ENCODE results near the gene KIDINS220. TPM values are rescaled to one million over a fixed set of nuclear protein-coding genes. Genes with fewer than 3 reads are reported as not detected.

The KIDINS220 gene
- total RNA-seq, 2 donors from 2014 or later = 37.1 to 51.0 TPM

DNA sequence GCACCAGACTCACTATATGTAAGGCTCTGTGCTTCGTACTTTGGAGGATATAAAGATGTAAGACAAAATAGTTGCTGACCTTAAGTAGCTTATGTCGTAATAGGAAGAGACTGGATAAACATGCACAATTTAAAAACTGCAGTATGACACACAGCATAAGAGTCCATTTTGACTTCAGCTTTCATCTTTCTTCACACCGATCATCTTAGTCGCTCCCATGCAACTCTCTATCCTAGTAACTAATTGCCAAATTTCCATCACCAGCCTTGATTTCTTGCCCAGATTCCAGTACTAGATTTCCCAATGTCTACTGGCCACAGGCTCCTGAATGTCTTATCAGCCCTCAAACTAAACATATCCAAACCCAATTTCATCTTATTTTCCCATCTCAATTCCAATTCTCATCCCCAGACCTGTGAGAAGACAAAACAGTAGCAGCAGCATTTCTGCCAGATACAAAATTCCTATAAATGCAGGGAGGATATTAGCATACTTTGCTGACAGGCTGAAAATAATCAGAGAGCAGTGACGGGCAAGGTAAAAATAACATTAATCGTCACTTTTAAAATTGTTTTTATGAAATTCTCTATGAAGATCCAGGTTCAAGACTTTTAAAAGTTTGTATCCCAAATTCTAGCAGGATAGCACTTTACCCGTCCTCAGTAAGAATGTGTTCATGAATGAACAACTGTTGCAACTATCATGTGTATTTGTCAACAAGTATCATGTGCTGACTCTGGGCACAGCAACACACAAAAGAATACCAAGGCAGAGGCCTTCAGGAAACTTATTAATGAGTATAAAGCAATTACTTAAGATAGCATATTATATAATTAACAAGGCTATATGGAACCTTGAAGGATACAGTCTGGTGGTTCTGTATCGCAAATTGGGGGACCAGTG lies 42.2 kb downstream of the KIDINS220 start:
- H3K4me1 ChIP-seq = no peaks in the 10 kb centered on the region
- H3K9me3 ChIP-seq = no peaks in the 10 kb centered on the region
- no peak overlapping the region for H3K9ac ChIP-seq (ENCODE audit: low read depth in 2 of 2, low read length in 2 of 2)
- H3K36me3 ChIP-seq = peaks cover 11% of the 10 kb centered on the region
- DNase-seq = no peak
- TF ChIP-seq, protein P1, sequence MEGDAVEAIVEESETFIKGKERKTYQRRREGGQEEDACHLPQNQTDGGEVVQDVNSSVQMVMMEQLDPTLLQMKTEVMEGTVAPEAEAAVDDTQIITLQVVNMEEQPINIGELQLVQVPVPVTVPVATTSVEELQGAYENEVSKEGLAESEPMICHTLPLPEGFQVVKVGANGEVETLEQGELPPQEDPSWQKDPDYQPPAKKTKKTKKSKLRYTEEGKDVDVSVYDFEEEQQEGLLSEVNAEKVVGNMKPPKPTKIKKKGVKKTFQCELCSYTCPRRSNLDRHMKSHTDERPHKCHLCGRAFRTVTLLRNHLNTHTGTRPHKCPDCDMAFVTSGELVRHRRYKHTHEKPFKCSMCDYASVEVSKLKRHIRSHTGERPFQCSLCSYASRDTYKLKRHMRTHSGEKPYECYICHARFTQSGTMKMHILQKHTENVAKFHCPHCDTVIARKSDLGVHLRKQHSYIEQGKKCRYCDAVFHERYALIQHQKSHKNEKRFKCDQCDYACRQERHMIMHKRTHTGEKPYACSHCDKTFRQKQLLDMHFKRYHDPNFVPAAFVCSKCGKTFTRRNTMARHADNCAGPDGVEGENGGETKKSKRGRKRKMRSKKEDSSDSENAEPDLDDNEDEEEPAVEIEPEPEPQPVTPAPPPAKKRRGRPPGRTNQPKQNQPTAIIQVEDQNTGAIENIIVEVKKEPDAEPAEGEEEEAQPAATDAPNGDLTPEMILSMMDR (IDR thresholded peaks at IDR 0.05) = no peak
- intact Hi-C loops (cut with DNase I) = no loop called here
- H3K27me3 ChIP-seq = no peaks in the 10 kb centered on the region
- no peak overlapping the region for H3K4me3 ChIP-seq
- H3K27ac ChIP-seq = no peak overlapping the region

- peaks cover 4% of the 10 kb centered on the region for H3K36me3 ChIP-seq
Observed at GRCh38 chr2:8790739-8791162, 46.7 kb downstream of the KIDINS220 start.

DNA sequence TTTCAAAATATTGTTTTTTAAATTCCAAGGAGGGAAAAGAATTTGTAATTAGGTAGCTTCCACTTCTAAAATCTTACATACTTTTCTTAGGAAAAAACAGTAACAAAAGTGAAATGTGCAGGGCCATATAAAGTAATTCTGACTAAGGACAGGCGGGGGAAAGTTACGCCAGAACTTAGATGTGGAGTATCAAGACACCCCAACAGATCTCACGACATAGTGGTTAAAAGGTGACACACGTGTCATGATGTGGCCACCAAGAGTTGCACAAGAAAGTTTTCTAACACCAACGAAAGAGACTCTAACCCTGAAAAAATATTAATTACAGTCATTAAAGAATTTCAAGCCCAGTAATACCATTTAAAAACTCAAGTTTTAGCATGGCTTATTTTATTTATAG lies 51.0 kb downstream of the KIDINS220 start:
- TF ChIP-seq, protein P1 (IDR thresholded peaks at IDR 0.05) = no peak
- intact Hi-C loops (cut with DNase I) = no loop called here

More at GRCh38 chr2:8790739-8791162, 46.7 kb downstream of the KIDINS220 start:
- TF ChIP-seq, protein P1 (IDR thresholded peaks at IDR 0.05) = no peak
- H3K27me3 ChIP-seq = no peaks in the 10 kb centered on the region
- DNase-seq = no peak
- H3K4me3 ChIP-seq = no peak overlapping the region
- intact Hi-C loops (cut with DNase I) = no loop called here
- no peaks in the 10 kb centered on the region for H3K9me3 ChIP-seq
- H3K27ac ChIP-seq = no peak overlapping the region
- H3K9ac ChIP-seq (ENCODE audit: low read depth in 2 of 2, low read length in 2 of 2) = no peak overlapping the region
- no peaks in the 10 kb centered on the region for H3K4me1 ChIP-seq

GRCh38 chr2:8779795-8780671 lies 57.4 kb downstream of the KIDINS220 start:
- no peak overlapping the region for H3K27ac ChIP-seq
- TF ChIP-seq, protein P1 (IDR thresholded peaks at IDR 0.05) = no peak
- no peaks in the 10 kb centered on the region for H3K9me3 ChIP-seq
- H3K9ac ChIP-seq (ENCODE audit: low read depth in 2 of 2, low read length in 2 of 2) = no peak overlapping the region
- no peaks in the 10 kb centered on the region for H3K27me3 ChIP-seq
- H3K4me1 ChIP-seq = no peaks in the 10 kb centered on the region
- no peak overlapping the region for H3K4me3 ChIP-seq
- intact Hi-C loops (cut with DNase I) = no loop called here
- no peaks in the 10 kb centered on the region for H3K36me3 ChIP-seq
- no peak for DNase-seq

More for the DNA sequence above, 51.0 kb downstream of the KIDINS220 start:
- no peak overlapping the region for H3K9ac ChIP-seq (ENCODE audit: low read depth in 2 of 2, low read length in 2 of 2)
- H3K27me3 ChIP-seq = no peaks in the 10 kb centered on the region
- no peak overlapping the region for H3K4me3 ChIP-seq
- no peak for DNase-seq
- no peak overlapping the region for H3K27ac ChIP-seq
- H3K4me1 ChIP-seq = no peaks in the 10 kb centered on the region
- no peaks in the 10 kb centered on the region for H3K9me3 ChIP-seq
- H3K36me3 ChIP-seq = peaks cover 4% of the 10 kb centered on the region

DNA sequence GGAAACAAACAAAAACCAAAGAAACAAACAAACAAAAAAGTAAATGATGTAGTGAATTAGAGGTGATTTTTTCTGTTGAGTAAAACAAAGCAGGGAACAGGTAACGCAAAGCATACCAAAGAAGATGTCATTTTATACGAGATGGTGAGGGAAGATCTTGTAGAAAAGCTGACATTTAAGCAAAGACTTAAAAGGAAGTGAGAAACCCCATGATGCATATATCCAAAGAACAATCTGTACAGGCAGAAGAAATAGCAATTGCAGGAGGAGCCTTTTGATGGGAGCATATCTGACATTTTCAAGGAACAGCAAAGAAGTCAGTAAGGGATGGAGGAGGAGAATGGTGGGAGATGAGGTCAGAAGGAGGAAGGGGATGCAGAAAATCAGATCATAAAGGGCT lies 63.0 kb downstream of the KIDINS220 start:
- H3K4me3 ChIP-seq = no peak overlapping the region
- intact Hi-C loops (cut with DNase I) = no loop called here
- TF ChIP-seq, protein P1 (IDR thresholded peaks at IDR 0.05) = no peak
- no peak overlapping the region for H3K9ac ChIP-seq (ENCODE audit: low read depth in 2 of 2, low read length in 2 of 2)
- no peaks in the 10 kb centered on the region for H3K9me3 ChIP-seq
- no peaks in the 10 kb centered on the region for H3K27me3 ChIP-seq
- H3K36me3 ChIP-seq = peaks cover 4% of the 10 kb centered on the region
- H3K27ac ChIP-seq = no peak overlapping the region
- no peak for DNase-seq
- no peaks in the 10 kb centered on the region for H3K4me1 ChIP-seq
